Fibroblast of lung (primary cell): ENCODE measurements around the gene TMEM117.

Source experiments
- EZH2 ChIP-seq: IDR thresholded peaks from 2 replicates; pipeline ENCODE4 v1.5.1; 2012; ENCODE audit warnings: low read length, control low read depth, mild to moderate bottlenecking; ENCODE audit errors: missing control alignments
- TF ChIP-seq, protein P1 (sequence below), 2 donors: IDR thresholded peaks in 1 of 2; conservative IDR thresholded peaks in 1 of 2; 1 replicate in 1 of 2; 2 replicates in 1 of 2; pipeline ENCODE4 v1.5.1; 2011 to 2012; ENCODE audit warnings: low read length in 2 of 2, control low read depth in 1 of 2, inconsistent platforms in 1 of 2, low read depth in 1 of 2, mild to moderate bottlenecking in 1 of 2

DNA sequence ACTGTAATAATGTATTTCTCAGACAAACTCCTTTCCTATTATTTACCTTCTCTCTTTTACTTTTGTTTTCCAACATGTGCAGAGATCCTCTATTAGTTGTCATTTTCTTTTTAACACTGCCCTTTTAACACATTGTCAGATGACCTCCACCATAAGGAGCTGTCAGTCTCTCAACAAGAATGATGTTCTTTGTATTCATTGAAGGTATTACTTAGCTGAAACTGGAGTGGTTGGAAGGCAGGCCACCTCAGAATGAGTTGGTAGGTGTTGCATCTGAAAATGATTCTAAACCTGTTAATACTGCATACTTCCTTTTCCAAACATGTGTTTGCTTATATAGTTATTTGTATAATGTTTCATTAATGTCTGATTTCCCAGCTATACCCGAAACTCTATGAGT, 16.9 kb downstream of the TMEM117 start:
- TF ChIP-seq, protein P1, sequence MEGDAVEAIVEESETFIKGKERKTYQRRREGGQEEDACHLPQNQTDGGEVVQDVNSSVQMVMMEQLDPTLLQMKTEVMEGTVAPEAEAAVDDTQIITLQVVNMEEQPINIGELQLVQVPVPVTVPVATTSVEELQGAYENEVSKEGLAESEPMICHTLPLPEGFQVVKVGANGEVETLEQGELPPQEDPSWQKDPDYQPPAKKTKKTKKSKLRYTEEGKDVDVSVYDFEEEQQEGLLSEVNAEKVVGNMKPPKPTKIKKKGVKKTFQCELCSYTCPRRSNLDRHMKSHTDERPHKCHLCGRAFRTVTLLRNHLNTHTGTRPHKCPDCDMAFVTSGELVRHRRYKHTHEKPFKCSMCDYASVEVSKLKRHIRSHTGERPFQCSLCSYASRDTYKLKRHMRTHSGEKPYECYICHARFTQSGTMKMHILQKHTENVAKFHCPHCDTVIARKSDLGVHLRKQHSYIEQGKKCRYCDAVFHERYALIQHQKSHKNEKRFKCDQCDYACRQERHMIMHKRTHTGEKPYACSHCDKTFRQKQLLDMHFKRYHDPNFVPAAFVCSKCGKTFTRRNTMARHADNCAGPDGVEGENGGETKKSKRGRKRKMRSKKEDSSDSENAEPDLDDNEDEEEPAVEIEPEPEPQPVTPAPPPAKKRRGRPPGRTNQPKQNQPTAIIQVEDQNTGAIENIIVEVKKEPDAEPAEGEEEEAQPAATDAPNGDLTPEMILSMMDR (conservative IDR thresholded peaks at IDR 0.05 in 1 of 2, IDR thresholded peaks at IDR 0.05 in 1 of 2; ENCODE audit: low read depth in 1 of 2, low read length in 2 of 2), result no peak
- TF ChIP-seq EZH2, result no peak
